HL-60 (cell line): Measurements from ENCODE around the gene ZDHHC20.

ENCODE experiments used
- POLR2AphosphoS5 ChIP-seq: IDR thresholded peaks from 2 replicates; pipeline ENCODE4 v1.6.1; 2012; ENCODE audit warnings: low read depth
- TF ChIP-seq, protein P1 (sequence below): IDR thresholded peaks from one replicate; pipeline ENCODE4 v1.5.1; 2011; ENCODE audit warnings: low read length, control low read depth, inconsistent platforms; ENCODE audit not compliant: insufficient read depth

GRCh38 chr13:21383090-21383489 lies 76.0 kb downstream of the ZDHHC20 start:
- TF ChIP-seq, protein P1, sequence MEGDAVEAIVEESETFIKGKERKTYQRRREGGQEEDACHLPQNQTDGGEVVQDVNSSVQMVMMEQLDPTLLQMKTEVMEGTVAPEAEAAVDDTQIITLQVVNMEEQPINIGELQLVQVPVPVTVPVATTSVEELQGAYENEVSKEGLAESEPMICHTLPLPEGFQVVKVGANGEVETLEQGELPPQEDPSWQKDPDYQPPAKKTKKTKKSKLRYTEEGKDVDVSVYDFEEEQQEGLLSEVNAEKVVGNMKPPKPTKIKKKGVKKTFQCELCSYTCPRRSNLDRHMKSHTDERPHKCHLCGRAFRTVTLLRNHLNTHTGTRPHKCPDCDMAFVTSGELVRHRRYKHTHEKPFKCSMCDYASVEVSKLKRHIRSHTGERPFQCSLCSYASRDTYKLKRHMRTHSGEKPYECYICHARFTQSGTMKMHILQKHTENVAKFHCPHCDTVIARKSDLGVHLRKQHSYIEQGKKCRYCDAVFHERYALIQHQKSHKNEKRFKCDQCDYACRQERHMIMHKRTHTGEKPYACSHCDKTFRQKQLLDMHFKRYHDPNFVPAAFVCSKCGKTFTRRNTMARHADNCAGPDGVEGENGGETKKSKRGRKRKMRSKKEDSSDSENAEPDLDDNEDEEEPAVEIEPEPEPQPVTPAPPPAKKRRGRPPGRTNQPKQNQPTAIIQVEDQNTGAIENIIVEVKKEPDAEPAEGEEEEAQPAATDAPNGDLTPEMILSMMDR: no peak
- no peak for TF ChIP-seq POLR2AphosphoS5
